Stimulated activated CD8-positive, alpha-beta memory T cell treated with anti-CD3 and anti-CD28 coated beads, Interleukin-12 subunit alpha, Interleukin-12 subunit beta, amount 100 ng/mL, for 1 hour (primary cell): ENCODE results near the gene C11orf65.

Experiments used
- DNase-seq: peaks from one replicate; pipeline ENCODE4 v3.0.0-alpha.2; 2020; ENCODE audit warnings: low read depth

The C11orf65 gene

GRCh38 chr11:108369064-108369463, 98.3 kb downstream of the C11orf65 start:
- DNase-seq, result no peak

- no peak for DNase-seq
Measured at GRCh38 chr11:108368134-108368533, 99.2 kb downstream of the C11orf65 start.

- no peak for DNase-seq
Measured at GRCh38 chr11:108364159-108364558, 103.2 kb downstream of the C11orf65 start.

GRCh38 chr11:108351468-108351867, 115.9 kb downstream of the C11orf65 start:
- no peak for DNase-seq

- DNase-seq, result no peak
Measured at GRCh38 chr11:108346451-108346850, 120.9 kb downstream of the C11orf65 start.

GRCh38 chr11:108345767-108346166, 121.6 kb downstream of the C11orf65 start:
- no peak for DNase-seq

- DNase-seq, result no peak
Measured at GRCh38 chr11:108343714-108344113, 123.6 kb downstream of the C11orf65 start.

GRCh38 chr11:108341654-108342053, 125.7 kb downstream of the C11orf65 start:
- DNase-seq, result no peak

- no peak for DNase-seq
Measured at GRCh38 chr11:108340973-108341372, 126.4 kb downstream of the C11orf65 start.

- DNase-seq, result no peak
Measured at GRCh38 chr11:108338750-108339149, 128.6 kb downstream of the C11orf65 start.

- no peak for DNase-seq
Measured at GRCh38 chr11:108333403-108333899, 133.9 kb downstream of the C11orf65 start.
